ENCODE results near the gene HMX1.

HMX1 gene

DNA sequence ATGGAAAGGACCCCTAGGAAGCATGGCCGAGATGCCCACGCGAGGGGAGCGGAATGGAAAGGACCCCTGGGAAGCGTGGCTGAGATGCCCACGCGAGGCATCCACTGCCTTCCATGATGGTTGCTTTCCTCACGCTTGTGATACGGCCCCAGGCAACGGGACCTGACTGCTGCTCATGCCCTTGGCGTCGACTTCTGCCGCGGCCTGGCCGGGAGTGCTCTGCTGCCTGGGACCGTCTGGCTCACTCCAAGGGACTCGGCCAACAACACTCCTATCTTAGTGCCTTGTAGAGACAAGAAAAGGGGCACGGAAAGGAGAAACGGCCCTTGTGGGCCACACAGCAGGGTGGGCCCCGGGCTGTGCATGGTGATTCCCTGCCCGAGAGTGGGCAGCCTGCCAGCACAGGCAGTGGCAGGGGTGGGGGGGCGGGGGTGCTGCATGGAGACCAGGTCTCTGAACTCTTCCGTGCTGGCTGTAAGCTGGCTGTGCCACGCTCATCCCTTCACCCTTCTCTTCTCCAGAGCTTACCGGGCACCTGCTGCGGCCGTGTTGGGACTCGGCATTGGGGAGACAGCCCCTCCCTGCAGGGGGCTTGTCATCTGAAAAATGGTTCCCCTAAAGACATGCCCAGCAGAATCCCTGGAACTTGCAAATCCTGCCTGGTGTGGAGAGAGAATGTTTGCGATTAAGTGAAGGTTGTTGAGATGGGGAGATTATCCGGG is 38.6 kb upstream of the HMX1 start:
- no peak for DNase-seq (ENCODE audit: low read depth)

DNA sequence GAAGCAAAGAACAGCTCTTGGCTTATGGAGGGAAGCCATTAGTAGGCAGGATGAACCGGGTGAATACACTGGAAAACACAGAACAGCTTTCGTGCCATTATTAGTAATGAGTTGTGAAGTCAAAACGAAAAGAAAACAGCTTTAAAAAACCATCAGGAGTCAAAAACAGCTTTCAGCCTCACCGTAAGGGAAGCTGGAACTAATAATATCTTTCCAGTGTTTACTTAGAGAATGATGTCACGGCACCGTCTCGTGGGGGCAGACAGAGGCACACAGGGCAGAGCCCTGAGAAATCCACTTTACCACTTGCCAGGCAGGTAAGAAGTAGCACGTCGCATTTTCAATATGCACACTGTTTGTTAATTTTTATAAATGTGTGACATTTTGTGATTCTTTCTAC is 37.9 kb upstream of the HMX1 start:
- no peak for DNase-seq (ENCODE audit: low read depth)

DNA sequence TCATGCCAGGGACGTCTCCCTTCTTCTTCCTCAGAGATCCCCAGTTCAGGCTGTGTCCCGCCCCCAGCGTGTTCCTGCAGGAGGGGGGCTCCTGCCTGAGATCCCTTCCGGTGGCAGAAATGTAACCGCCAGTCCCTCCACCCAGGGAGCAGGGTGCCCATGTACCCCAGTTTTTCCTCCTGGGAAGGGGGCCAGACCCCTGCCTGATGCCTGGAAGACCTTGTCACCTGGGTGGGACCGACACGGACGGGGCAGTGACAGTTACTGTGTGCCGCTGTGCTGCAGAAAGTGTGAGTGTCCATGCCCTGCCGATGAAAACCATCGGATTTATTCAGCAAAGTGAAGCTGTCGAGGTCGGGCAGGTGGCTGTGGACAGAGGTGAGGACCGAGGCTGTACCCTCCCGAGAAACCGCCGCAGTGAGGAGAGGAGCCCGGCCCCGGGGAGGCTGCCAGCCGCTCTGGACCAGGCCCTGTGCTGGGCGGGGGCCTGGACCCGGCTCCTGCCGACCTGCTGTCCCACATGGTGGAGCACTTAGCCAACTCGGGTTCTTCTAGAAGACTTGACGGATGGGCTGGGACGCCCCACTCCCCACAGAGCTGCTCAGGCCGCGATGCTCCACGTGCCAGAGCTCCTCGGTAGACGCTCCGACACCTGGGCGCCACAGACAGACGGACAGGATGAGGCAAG is 36.7 kb upstream of the HMX1 start:
- DNase-seq (ENCODE audit: low read depth): no peak

DNA sequence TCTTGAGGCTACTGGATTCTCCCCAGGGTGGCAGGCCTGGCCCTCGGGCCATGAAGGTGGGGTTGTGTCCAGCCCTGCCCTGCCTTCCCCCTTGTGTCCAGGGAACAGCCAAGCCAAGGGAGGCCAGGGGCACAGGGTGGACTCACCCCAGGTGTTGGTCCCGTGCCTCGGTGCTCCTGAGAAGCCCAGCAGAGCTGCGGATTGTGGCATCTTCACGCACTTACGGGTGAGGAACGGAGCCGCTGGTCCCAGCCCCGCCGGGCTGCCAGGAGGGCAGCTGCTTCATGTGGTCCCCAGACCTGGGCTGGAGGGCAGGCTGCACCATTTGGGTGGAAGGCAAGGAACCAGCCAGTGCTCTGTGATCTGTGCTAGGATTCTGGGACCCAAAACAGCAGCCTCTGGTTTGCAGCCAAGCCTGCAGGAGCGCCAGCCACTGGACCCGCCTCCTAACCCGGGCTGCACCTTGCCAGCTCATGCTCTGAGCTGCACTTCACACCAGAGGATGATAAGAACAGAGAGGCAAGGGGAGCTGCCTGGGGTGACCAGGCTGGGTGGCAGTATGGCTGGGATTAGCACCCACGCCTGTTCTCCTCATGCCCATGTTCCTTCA is 36.1 kb upstream of the HMX1 start:
- no peak for DNase-seq (ENCODE audit: low read depth)

DNA sequence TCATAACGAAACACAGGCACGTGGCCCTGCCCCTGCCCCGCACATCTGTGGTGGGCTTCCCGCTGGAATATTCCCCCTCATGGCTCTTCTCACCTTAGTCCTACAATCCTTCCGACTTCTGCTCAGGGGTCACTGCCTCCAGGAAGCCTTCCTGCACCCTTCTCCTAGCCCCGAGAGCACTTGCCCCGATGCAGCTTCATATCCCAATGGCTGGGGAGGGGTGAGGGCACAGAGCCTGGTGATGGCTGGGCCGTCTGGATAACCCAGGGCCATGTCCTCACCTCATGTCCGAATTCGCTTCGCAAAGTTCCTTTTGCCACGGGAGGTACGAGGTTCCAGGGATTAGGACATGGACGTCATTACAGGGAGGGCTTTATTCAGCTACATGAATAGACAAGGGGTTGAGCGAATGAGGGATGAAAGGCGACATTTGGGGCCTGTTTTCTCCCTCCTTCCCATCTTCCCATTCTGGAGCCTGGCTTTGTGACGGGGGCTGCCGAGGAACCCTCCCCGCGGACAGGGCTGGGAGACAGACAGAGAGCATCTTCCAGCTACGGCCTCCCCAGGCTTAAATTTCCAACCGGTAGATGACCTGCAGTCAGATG is 35.5 kb upstream of the HMX1 start:
- no peak for DNase-seq (ENCODE audit: low read depth)

GRCh38 chr4:8906668-8906970 is 35.0 kb upstream of the HMX1 start:
- DNase-seq (ENCODE audit: low read depth): no peak

- no peak for DNase-seq (ENCODE audit: low read depth)
Observed at GRCh38 chr4:8905773-8906667, 34.4 kb upstream of the HMX1 start.

DNA sequence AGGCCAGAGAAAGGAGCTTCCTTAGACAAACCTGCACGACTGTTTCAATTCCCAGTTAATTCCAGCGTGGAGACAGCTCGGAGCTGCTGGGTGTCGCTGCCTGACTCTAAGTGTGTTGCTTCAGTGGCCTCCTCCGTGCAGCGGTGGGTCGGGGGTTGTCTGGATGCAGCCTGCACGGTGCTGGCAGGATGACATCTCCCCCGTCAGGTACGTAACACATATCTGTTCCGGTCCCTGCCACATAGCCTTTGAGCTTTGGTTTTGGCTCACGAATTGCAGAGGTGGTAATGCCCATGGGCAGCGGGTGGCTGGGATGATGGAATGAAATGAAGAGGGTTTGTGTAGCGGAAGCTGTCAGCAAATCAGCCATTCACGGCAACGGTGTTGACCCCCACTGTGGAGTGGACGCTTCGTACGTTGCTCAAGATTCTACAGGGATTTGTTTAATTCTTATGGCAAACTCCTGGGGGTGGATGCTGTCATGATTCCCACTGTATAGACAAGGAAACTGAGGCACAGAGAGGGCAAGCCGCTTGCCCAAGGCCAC is 33.7 kb upstream of the HMX1 start:
- no peak for DNase-seq (ENCODE audit: low read depth)

DNA sequence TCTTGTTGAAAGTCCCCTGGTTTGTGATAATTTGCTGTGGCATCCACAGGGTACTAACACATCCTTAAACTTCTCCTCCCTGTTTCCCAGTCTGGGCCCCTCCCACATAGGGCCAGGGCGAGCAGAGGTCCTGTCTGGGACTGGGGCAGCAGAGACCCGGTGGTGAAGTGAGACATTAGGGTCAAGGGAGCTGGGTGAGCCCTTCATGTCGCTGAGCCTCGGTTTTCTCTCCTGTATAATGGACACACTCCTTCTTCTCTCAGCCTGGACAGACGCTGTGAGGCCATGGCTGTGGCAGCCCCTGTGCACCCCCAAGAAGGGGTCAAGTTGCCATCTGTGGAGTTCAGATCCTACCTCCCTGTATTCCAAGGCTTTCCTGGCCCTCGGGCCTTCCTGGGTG is 33.0 kb upstream of the HMX1 start:
- DNase-seq (ENCODE audit: low read depth): no peak

GRCh38 chr4:8904041-8904501 is 32.4 kb upstream of the HMX1 start:
- DNase-seq (ENCODE audit: low read depth): no peak

DNA sequence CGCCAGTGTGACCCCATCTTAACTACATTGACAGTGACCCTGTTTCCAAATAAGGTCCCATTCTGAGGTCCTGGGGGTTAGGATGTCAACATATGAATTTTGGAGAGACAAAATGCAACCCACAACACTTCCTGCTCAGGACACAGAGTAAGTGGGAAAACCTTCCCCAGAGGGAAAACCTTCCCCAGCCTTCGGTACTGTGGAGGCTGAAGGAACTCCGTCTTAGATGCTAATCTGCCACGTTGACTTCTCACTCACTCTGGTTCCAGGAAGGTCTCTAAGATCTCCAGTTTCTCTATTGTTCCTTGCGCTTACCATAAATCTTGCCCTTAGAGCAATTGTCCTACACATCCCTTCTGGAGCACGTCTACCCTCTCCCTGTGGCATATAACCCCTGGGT is 29.7 kb upstream of the HMX1 start:
- no peak for DNase-seq (ENCODE audit: low read depth)

DNA sequence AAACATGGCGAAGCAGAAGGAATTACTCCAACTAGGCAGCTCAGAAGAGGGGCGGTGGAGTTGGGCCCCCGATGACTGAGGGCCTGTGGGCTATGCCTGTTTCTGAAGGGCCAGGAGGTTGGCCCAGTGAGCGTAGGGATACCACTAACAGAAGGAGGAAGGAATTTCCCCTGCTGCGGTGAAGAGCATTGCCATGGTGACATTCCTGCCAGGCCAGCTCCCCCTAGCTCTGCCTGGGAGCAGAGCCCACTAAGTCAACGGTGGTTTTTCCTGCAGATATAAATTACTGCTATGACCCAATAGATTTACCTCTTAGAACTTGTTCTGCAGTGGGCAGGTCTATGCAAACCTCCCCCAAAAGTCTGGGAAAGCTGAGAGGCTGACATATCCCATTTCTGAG is 28.9 kb upstream of the HMX1 start:
- DNase-seq (ENCODE audit: low read depth): no peak

- DNase-seq (ENCODE audit: low read depth): no peak
Observed at GRCh38 chr4:8898419-8898818, 26.8 kb upstream of the HMX1 start.

- no peak for DNase-seq (ENCODE audit: low read depth)
Observed at GRCh38 chr4:8897251-8898167, 25.9 kb upstream of the HMX1 start.

DNA sequence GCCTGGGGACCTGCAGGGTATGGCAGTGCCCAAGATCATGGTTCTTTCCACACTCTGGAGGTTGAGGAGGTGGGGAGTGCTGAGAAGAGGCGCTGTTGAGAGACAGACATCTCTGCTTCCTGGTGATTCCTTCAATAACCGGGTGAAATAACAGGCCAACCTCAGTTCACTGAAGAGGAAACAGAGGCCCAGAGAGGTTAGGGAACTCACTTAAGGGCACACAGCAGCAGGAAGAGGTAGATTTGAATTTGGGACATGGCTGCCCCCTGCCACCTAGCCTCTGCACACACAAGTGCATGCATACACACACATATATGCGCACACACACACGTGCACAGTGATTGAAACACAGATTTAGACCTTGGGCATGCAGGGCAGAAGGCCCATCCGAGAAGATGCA is 24.9 kb upstream of the HMX1 start:
- no peak for DNase-seq (ENCODE audit: low read depth)

- DNase-seq (ENCODE audit: low read depth): no peak
Observed at GRCh38 chr4:8896071-8896470, 24.4 kb upstream of the HMX1 start.

- DNase-seq (ENCODE audit: low read depth): no peak
Observed at GRCh38 chr4:8895295-8895694, 23.7 kb upstream of the HMX1 start.

DNA sequence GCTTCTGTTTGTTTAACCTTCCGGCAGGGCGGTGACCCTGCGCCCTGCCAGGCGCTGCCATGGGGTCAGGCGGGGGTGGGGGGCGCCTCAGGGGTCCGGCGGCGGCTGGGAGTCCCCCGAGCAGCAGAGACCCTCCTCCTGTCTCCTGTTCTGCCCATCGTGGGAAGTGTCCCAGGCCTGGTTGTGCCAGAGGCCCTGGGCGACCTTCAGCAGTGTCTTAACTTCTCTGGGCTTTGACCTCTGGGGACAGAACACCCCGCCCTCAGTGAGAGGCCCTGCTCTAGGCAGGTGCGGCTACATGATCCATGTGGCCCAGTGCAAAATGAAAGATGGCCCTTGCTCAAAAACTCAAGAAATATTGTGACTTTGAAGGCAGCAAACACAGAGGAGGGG is 22.8 kb upstream of the HMX1 start:
- DNase-seq (ENCODE audit: low read depth): no peak

GRCh38 chr4:8893624-8894423 is 22.2 kb upstream of the HMX1 start:
- DNase-seq (ENCODE audit: low read depth): no peak

- no peak for DNase-seq (ENCODE audit: low read depth)
Observed at GRCh38 chr4:8893227-8893623, 21.6 kb upstream of the HMX1 start.
